NT2/D1 (cell line): ENCODE results near the gene MACF1.
"Not testable (repeated sequence)": the region's sequence is repeated elsewhere in the genome, so short reads cannot be mapped to it uniquely, and the experiment has no call there.

Experiments used
- DNase-seq: peaks from one replicate; pipeline ENCODE4 v3.0.0-alpha.2; 2011; ENCODE audit warnings: low read depth, low spot score
- H3K27me3 ChIP-seq: 2 replicates; pipeline ENCODE4 v1.6.0; 2011; ENCODE audit warnings: mild to moderate bottlenecking; ENCODE audit not compliant: insufficient read length, insufficient read depth
- H3K36me3 ChIP-seq: 2 replicates; pipeline ENCODE4 v1.6.1; 2011; ENCODE audit warnings: mild to moderate bottlenecking, low read length, mixed read lengths; ENCODE audit not compliant: insufficient read depth, insufficient read length
- H3K4me1 ChIP-seq: 2 replicates; pipeline ENCODE4 v1.5.1; 2011; ENCODE audit not compliant: insufficient read depth, insufficient read length
- H3K4me3 ChIP-seq: 2 replicates; pipeline ENCODE4 v1.5.1; 2011; ENCODE audit warnings: low read depth; ENCODE audit not compliant: insufficient read length
- H3K9ac ChIP-seq: 2 replicates; pipeline ENCODE4 v1.6.0; 2011; ENCODE audit warnings: low read depth; ENCODE audit not compliant: insufficient read length
- H3K9me3 ChIP-seq: 2 replicates; pipeline ENCODE4 v1.5.1; 2011; ENCODE audit warnings: mild to moderate bottlenecking, low read length; ENCODE audit not compliant: insufficient read depth
- SUZ12 ChIP-seq: IDR thresholded peaks from 2 replicates; pipeline ENCODE4 v1.6.1; 2011; ENCODE audit not compliant: insufficient read length, insufficient read depth; ENCODE audit errors: extremely low read depth
- YY1 ChIP-seq: IDR thresholded peaks from 2 replicates; pipeline ENCODE4 v1.6.1; 2011; ENCODE audit not compliant: insufficient read length, insufficient read depth
- ZNF274 ChIP-seq: IDR thresholded peaks from 2 replicates; pipeline ENCODE4 v1.6.1; 2011; ENCODE audit warnings: mild to moderate bottlenecking, low read depth, low read length

The MACF1 gene

GRCh38 chr1:39522221-39522620 is 317.7 kb downstream of the MACF1 start:
- H3K9ac ChIP-seq, result not testable (repeated sequence)

GRCh38 chr1:39522661-39523567 is 318.4 kb downstream of the MACF1 start:
- Histone ChIP-seq H3K4me1 (peaks cover 6% of the 10 kb centered on the region), H3K9ac (no peak overlapping the region)
- DNase-seq, result no peak

More at GRCh38 chr1:39522221-39522620, 317.7 kb downstream of the MACF1 start:
- H3K27me3 ChIP-seq, DNase-seq, H3K4me3 ChIP-seq, H3K4me1 ChIP-seq, H3K9me3 ChIP-seq: not testable (repeated sequence)
- peaks cover 32% of the 10 kb centered on the region for H3K36me3 ChIP-seq

GRCh38 chr1:39524171-39524570 is 319.7 kb downstream of the MACF1 start:
- no peak for DNase-seq
- TF ChIP-seq YY1 (no peak), SUZ12 (no peak), ZNF274 (no peak)
- Histone ChIP-seq H3K4me3 (no peak overlapping the region), H3K36me3 (peaks cover 51% of the 10 kb centered on the region), H3K9ac (no peak overlapping the region), H3K4me1 (peaks cover 6% of the 10 kb centered on the region), H3K9me3 (no peaks in the 10 kb centered on the region), H3K27me3 (no peaks in the 10 kb centered on the region)

More at GRCh38 chr1:39522661-39523567, 318.4 kb downstream of the MACF1 start:
- no peak for TF ChIP-seq ZNF274
- no peak for TF ChIP-seq YY1
- TF ChIP-seq SUZ12, result no peak
- Histone ChIP-seq H3K36me3 (peaks cover 39% of the 10 kb centered on the region), H3K9me3 (no peaks in the 10 kb centered on the region), H3K4me3 (no peak overlapping the region), H3K27me3 (no peaks in the 10 kb centered on the region)

GRCh38 chr1:39524591-39525365 is 320.3 kb downstream of the MACF1 start:
- TF ChIP-seq YY1, result no peak
- no peak for TF ChIP-seq SUZ12
- TF ChIP-seq ZNF274, result no peak
- H3K36me3 ChIP-seq, result peaks cover 56% of the 10 kb centered on the region
- DNase-seq, result no peak
- H3K9ac ChIP-seq, result no peak overlapping the region
- no peaks in the 10 kb centered on the region for H3K27me3 ChIP-seq
- no peaks in the 10 kb centered on the region for H3K9me3 ChIP-seq
- H3K4me1 ChIP-seq, result peaks cover 6% of the 10 kb centered on the region
- H3K4me3 ChIP-seq, result no peak overlapping the region

GRCh38 chr1:39525366-39526165 is 321.1 kb downstream of the MACF1 start:
- Histone ChIP-seq H3K27me3 (no peaks in the 10 kb centered on the region), H3K4me1 (peaks cover 6% of the 10 kb centered on the region), H3K9me3 (no peaks in the 10 kb centered on the region), H3K9ac (no peak overlapping the region), H3K4me3 (no peak overlapping the region), H3K36me3 (peaks cover 63% of the 10 kb centered on the region)
- DNase-seq, result no peak
- no peak for TF ChIP-seq ZNF274
- no peak for TF ChIP-seq YY1
- TF ChIP-seq SUZ12, result no peak

- no peak for DNase-seq
- Histone ChIP-seq H3K36me3 (peaks cover 71% of the 10 kb centered on the region), H3K9me3 (no peaks in the 10 kb centered on the region), H3K9ac (no peak overlapping the region), H3K4me1 (peaks cover 6% of the 10 kb centered on the region), H3K4me3 (no peak overlapping the region), H3K27me3 (no peaks in the 10 kb centered on the region)
- TF ChIP-seq YY1 (no peak), ZNF274 (no peak), SUZ12 (no peak)
Measured at GRCh38 chr1:39526466-39527189, 322.1 kb downstream of the MACF1 start.

- peaks cover 77% of the 10 kb centered on the region for H3K36me3 ChIP-seq
- H3K27me3 ChIP-seq, H3K9ac ChIP-seq, H3K4me3 ChIP-seq, H3K4me1 ChIP-seq, DNase-seq, H3K9me3 ChIP-seq: not testable (repeated sequence)
Measured at GRCh38 chr1:39527190-39527579, 322.7 kb downstream of the MACF1 start.
